Hepatocyte (in vitro differentiated cells): Measurements from ENCODE around the gene C5AR2. TPM values are rescaled to one million over a fixed set of nuclear protein-coding genes. Genes with fewer than 3 reads are reported as not detected.

ENCODE experiments used
- DNase-seq: peaks from one replicate; pipeline ENCODE4 v3.0.0-alpha.2; 2016; ENCODE audit warnings: low spot score
- H2AFZ ChIP-seq: fragments of 200-600 bp; sonication (generic); 2 replicates; pipeline ENCODE4 v1.6.0; 2016; ENCODE audit warnings: antibody characterized with exemption, mild to moderate bottlenecking
- H3K27ac ChIP-seq: fragments of 200-600 bp; sonication (generic); 2 replicates; pipeline ENCODE4 v1.5.1; 2016; ENCODE audit warnings: mild to moderate bottlenecking
- H3K27me3 ChIP-seq: fragments of 200-600 bp; sonication (generic); 2 replicates; pipeline ENCODE4 v1.6.1; 2016
- H3K36me3 ChIP-seq: fragments of 200-600 bp; sonication (generic); replicated peaks from 2 replicates; pipeline ENCODE4 v1.5.1; 2016; ENCODE audit warnings: low read depth; ENCODE audit not compliant: insufficient read depth
- H3K4me1 ChIP-seq: fragments of 200-600 bp; sonication (generic); 2 replicates; pipeline ENCODE4 v1.5.1; 2016; ENCODE audit warnings: mild to moderate bottlenecking, moderate library complexity; ENCODE audit not compliant: insufficient read depth
- H3K4me2 ChIP-seq: fragments of 200-600 bp; sonication (generic); 2 replicates; pipeline ENCODE4 v1.6.0; 2016
- H3K4me3 ChIP-seq: fragments of 200-600 bp; sonication (generic); 2 replicates; pipeline ENCODE4 v1.5.1; 2016; ENCODE audit warnings: mild to moderate bottlenecking
- H3K79me2 ChIP-seq: fragments of 200-600 bp; sonication (generic); 2 replicates; pipeline ENCODE4 v1.6.0; 2017; ENCODE audit warnings: mild to moderate bottlenecking
- H3K9me2 ChIP-seq: fragments of 200-600 bp; sonication (generic); replicated peaks from 2 replicates; pipeline ENCODE4 v1.6.0; 2017; ENCODE audit warnings: mild to moderate bottlenecking; ENCODE audit not compliant: insufficient read depth
- H3K9me3 ChIP-seq: fragments of 200-600 bp; sonication (generic); 2 replicates; pipeline ENCODE4 v1.5.1; 2016; ENCODE audit warnings: low read depth, mild to moderate bottlenecking
- H4K20me1 ChIP-seq: fragments of 200-600 bp; sonication (generic); 2 replicates; pipeline ENCODE4 v1.6.0; 2016; ENCODE audit warnings: mild to moderate bottlenecking; ENCODE audit not compliant: insufficient read depth, poor library complexity, severe bottlenecking
- CTCF ChIP-seq: fragments of 200-600 bp; sonication (generic); IDR thresholded peaks from 2 replicates; pipeline ENCODE4 v1.5.1; 2016; ENCODE audit warnings: antibody characterized with exemption, mild to moderate bottlenecking; ENCODE audit not compliant: poor library complexity
- EZH2 ChIP-seq: fragments of 200-600 bp; sonication (generic); IDR thresholded peaks from 2 replicates; pipeline ENCODE4 v1.6.1; 2016; ENCODE audit warnings: antibody characterized with exemption, mild to moderate bottlenecking, borderline replicate concordance
- EZH2phosphoT487 ChIP-seq: fragments of 200-600 bp; sonication (generic); IDR thresholded peaks from one replicate; pipeline ENCODE4 v1.6.1; 2018; ENCODE audit warnings: antibody characterized with exemption, mild to moderate bottlenecking, low read depth, moderate library complexity; ENCODE audit not compliant: unreplicated experiment, severe bottlenecking
- WGBS: methylation state at CpG from one replicate; pipeline ENCODE4 v1.1.6; 2016; ENCODE audit warnings: low lambda C conversion rate; ENCODE audit errors: missing lambda C conversion rate; 5-methylcytosine and 5-hydroxymethylcytosine counted together
- polyA plus RNA-seq: library from polyadenylated mRNA; unstranded; fragments of >200 nt; fragmentation: Nextera tagmentation; extraction: Ambion mirVana; gene quantifications from 2 replicates; pipeline ENCODE4 v1.2.1, GENCODE V29; 2016
- total RNA-seq: library from RNA; depleted of rRNA; stranded (reverse); fragments of >200 nt; gene quantifications from 2 replicates; pipeline ENCODE4 v1.2.3, GENCODE V29; 2014

C5AR2 gene
- total and polyA plus RNA-seq, 2 experiments from 2014 or later: 0.53 TPM; not detected in 1

- Histone ChIP-seq H2AFZ (no peak overlapping the region), H4K20me1 (no peaks in the 10 kb centered on the region), H3K27ac (no peak overlapping the region), H3K4me2 (peak overlapping the region; percentile 41), H3K27me3 (no peaks in the 10 kb centered on the region), H3K9me2 (no peaks in the 10 kb centered on the region), H3K36me3 (no peaks in the 10 kb centered on the region), H3K4me3 (no peak overlapping the region), H3K4me1 (no peaks in the 10 kb centered on the region), H3K79me2 (no peaks in the 10 kb centered on the region), H3K9me3 (no peaks in the 10 kb centered on the region)
- TF ChIP-seq EZH2 (no peak), CTCF (peak; percentile 94)
- WGBS: 8% methylated on average over 14 of the region's 14 CpGs
- peak; percentile 85 for DNase-seq
Measured at GRCh38 chr19:47305309-47305751, 26.6 kb upstream of the C5AR2 start.

GRCh38 chr19:47306303-47306702, 25.7 kb upstream of the C5AR2 start:
- TF ChIP-seq EZH2phosphoT487 (no peak), EZH2 (no peak), CTCF (no peak)
- Histone ChIP-seq H3K9me2 (no peaks in the 10 kb centered on the region), H3K79me2 (no peaks in the 10 kb centered on the region), H3K4me1 (no peaks in the 10 kb centered on the region), H4K20me1 (no peaks in the 10 kb centered on the region), H3K36me3 (no peaks in the 10 kb centered on the region), H3K4me3 (no peak overlapping the region), H3K27ac (no peak overlapping the region), H2AFZ (no peak overlapping the region), H3K9me3 (no peaks in the 10 kb centered on the region), H3K27me3 (no peaks in the 10 kb centered on the region), H3K4me2 (no peak overlapping the region)
- WGBS: 94% methylated on average over 3 of the region's 3 CpGs
- no peak for DNase-seq

GRCh38 chr19:47309038-47309437, 22.9 kb upstream of the C5AR2 start:
- Histone ChIP-seq H4K20me1 (no peaks in the 10 kb centered on the region), H3K4me2 (no peak overlapping the region), H3K4me3 (no peak overlapping the region), H2AFZ (no peak overlapping the region), H3K9me3 (no peaks in the 10 kb centered on the region), H3K4me1 (no peaks in the 10 kb centered on the region), H3K36me3 (no peaks in the 10 kb centered on the region), H3K79me2 (no peaks in the 10 kb centered on the region), H3K27ac (no peak overlapping the region), H3K9me2 (no peaks in the 10 kb centered on the region), H3K27me3 (no peaks in the 10 kb centered on the region)
- DNase-seq: no peak
- TF ChIP-seq EZH2phosphoT487 (no peak), EZH2 (no peak), CTCF (no peak)
- 72% methylated on average over 8 of the region's 8 CpGs for WGBS

GRCh38 chr19:47309608-47310007, 22.4 kb upstream of the C5AR2 start, which contains the start of gene C5AR1:
TSS of gene C5AR1 (plus strand) at chr19:47309861. CDS start at chr19:47309896, 35 bp downstream.
- Histone ChIP-seq H3K36me3 (no peaks in the 10 kb centered on the region), H2AFZ (no peak within 1 kb of the TSS), H4K20me1 (no peaks in the 10 kb centered on the region), H3K4me1 (no peaks in the 10 kb centered on the region), H3K27me3 (no peaks in the 10 kb centered on the region), H3K9me2 (no peaks in the 10 kb centered on the region), H3K4me3 (no peak within 1 kb of the TSS), H3K9me3 (no peaks in the 10 kb centered on the region), H3K4me2 (no peak within 1 kb of the TSS), H3K27ac (no peak within 1 kb of the TSS), H3K79me2 (no peaks in the 10 kb centered on the region)
- TF ChIP-seq EZH2: no peak
- no peak for TF ChIP-seq EZH2phosphoT487
- no peak for TF ChIP-seq CTCF
- no peak for DNase-seq
- WGBS: 77% methylated on average over 12 of the region's 12 CpGs
